ENCODE data around the gene PDLIM5.
"Not testable (repeated sequence)": the region's sequence is repeated elsewhere in the genome, so short reads cannot be mapped to it uniquely, and the experiment has no call there.

Gene PDLIM5

GRCh38 chr4:94451695-94452475 is at the start of gene PDLIM5:
Gene PDLIM5, plus strand, starts transcription at chr4:94451942. Its CDS starts 3,347 bp downstream, at chr4:94455289.
- DNase-seq = peak; percentile 93

- DNase-seq = not testable (repeated sequence)
Observed at GRCh38 chr4:94402439-94402838, 49.3 kb upstream of the PDLIM5 start.

GRCh38 chr4:94403751-94404150 is 48.0 kb upstream of the PDLIM5 start:
- no peak for DNase-seq

- DNase-seq = peak; percentile 72
Observed at GRCh38 chr4:94406668-94407437, 44.9 kb upstream of the PDLIM5 start.

GRCh38 chr4:94407846-94408245 is 43.9 kb upstream of the PDLIM5 start:
- DNase-seq = no peak

GRCh38 chr4:94408549-94409374 is 43.0 kb upstream of the PDLIM5 start:
- DNase-seq = no peak

GRCh38 chr4:94409375-94409679 is 42.4 kb upstream of the PDLIM5 start:
- no peak for DNase-seq

- no peak for DNase-seq
Observed at GRCh38 chr4:94409962-94410361, 41.8 kb upstream of the PDLIM5 start.

GRCh38 chr4:94410678-94411206 is 41.0 kb upstream of the PDLIM5 start:
- DNase-seq = no peak

GRCh38 chr4:94411296-94411695 is 40.4 kb upstream of the PDLIM5 start:
- no peak for DNase-seq

- no peak for DNase-seq
Observed at GRCh38 chr4:94412019-94412657, 39.6 kb upstream of the PDLIM5 start.

- no peak for DNase-seq
Observed at GRCh38 chr4:94412658-94413038, 39.1 kb upstream of the PDLIM5 start.

GRCh38 chr4:94413085-94413840 is 38.5 kb upstream of the PDLIM5 start:
- no peak for DNase-seq

- no peak for DNase-seq
Observed at GRCh38 chr4:94414907-94415306, 36.8 kb upstream of the PDLIM5 start.

- DNase-seq = no peak
Observed at GRCh38 chr4:94415448-94415847, 36.3 kb upstream of the PDLIM5 start.

GRCh38 chr4:94416335-94416734 is 35.4 kb upstream of the PDLIM5 start:
- DNase-seq = no peak

GRCh38 chr4:94416981-94417380 is 34.8 kb upstream of the PDLIM5 start:
- no peak for DNase-seq

GRCh38 chr4:94419549-94419948 is 32.2 kb upstream of the PDLIM5 start:
- DNase-seq = no peak

- no peak for DNase-seq
Observed at GRCh38 chr4:94419956-94420355, 31.8 kb upstream of the PDLIM5 start.

- no peak for DNase-seq
Observed at GRCh38 chr4:94420356-94420755, 31.4 kb upstream of the PDLIM5 start.

- no peak for DNase-seq
Observed at GRCh38 chr4:94426783-94427182, 25.0 kb upstream of the PDLIM5 start.

- no peak for DNase-seq
Observed at GRCh38 chr4:94428884-94429283, 22.9 kb upstream of the PDLIM5 start.

All from activated CD4-positive, alpha-beta T cell treated with anti-CD3 and anti-CD28 coated beads, Interleukin-2, Interleukin-6, amounts not matched to agents 100 ng/mL and 50 ng/mL, durations not matched to agents 16 hours and 8 hours (primary cell).